ENCODE results near the gene XPR1.

GRCh38 chr1:180927841-180928240 lies 296.0 kb downstream of the XPR1 start:
- TF ChIP-seq CTCF (IDR thresholded peaks at IDR 0.05; ENCODE audit: insufficient read depth, low read length, poor library complexity, severe bottlenecking) = no peak
- no peak for TF ChIP-seq EZH2phosphoT487 (conservative IDR thresholded peaks at IDR 0.05; ENCODE audit: low read length)
